GM18526 (cell line): ENCODE data around the gene CHST8.

Experiments
- POLR2A ChIP-seq: IDR thresholded peaks from 3 replicates; pipeline ENCODE4 v1.6.1; 2011; ENCODE audit not compliant: insufficient read length; ENCODE audit errors: extremely low read depth

CHST8 gene

DNA sequence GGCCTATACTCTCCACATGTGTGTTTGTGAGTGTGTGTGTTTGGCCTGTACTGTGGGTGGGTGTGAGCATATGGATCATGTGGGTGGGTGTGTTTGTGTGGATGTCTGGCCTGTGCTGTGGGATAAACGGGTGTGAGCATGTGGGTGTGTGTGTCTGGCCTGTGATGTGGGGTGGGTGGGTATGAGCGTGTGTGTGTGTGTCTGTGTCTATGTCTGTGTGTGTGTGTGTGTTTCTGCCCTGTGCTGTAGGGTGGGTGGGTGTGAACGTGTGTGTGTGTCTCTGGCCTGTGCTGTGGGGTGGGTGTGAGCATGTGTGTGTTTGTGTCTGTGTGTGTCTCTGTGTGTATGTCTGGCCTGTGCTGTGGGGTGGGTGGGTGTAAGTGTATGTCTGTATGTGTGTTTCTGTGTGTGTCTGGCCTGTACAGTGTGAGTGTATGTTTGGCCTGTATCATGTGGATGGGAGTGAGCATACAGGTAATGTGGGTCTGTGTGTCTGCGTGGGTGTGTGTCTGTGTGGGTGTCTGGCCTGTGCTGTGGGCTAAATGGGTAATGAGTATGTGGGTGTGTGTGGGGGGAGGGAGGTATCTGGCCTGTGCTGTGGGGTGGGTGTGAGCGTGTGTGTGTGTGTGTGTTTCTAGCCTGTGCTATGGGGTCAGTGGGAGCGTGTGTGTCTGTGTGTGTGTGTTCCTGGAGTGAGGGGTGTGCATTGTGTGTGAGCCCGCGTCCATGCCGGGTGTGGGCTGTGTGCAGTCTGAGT is 154.2 kb downstream of the CHST8 start:
- TF ChIP-seq POLR2A = no peak

DNA sequence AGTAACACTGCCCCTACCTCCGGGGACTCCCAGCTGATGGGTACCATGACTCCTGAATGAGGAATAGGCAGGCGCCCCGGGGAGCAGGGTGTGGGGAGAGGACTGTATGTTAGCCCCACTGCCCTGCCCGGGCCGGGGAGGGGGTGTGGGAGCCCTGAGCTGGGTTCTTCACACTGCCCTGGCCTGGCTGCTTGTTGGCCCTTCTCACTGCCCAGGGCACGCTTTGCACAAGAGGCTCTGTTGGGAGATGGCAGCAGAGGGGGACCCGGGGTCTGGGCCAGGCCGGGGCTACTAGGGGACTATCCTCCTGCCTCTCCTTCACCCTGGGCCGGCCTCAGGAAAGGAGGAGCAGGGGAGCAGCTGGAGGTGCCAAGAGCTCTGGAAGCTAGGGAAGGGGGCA is 155.6 kb downstream of the CHST8 start:
- TF ChIP-seq POLR2A = no peak

DNA sequence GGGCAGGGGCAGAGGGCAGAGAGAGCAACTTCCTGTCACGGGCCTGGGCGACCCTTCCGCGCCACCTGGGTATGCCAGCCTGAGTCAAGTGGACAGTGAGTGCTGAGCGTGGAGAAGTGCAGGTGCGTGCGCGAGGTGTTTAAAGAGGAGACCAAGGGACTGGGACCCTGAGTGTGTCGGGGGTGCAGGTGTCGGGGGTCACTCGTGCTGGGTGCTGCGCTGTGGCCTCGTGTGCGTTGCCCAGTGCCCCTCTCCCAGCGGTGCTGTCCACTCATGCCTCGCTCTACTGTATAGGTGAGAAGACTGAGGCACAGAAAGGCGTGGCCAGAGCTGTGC is 156.0 kb downstream of the CHST8 start:
- TF ChIP-seq POLR2A = no peak

DNA sequence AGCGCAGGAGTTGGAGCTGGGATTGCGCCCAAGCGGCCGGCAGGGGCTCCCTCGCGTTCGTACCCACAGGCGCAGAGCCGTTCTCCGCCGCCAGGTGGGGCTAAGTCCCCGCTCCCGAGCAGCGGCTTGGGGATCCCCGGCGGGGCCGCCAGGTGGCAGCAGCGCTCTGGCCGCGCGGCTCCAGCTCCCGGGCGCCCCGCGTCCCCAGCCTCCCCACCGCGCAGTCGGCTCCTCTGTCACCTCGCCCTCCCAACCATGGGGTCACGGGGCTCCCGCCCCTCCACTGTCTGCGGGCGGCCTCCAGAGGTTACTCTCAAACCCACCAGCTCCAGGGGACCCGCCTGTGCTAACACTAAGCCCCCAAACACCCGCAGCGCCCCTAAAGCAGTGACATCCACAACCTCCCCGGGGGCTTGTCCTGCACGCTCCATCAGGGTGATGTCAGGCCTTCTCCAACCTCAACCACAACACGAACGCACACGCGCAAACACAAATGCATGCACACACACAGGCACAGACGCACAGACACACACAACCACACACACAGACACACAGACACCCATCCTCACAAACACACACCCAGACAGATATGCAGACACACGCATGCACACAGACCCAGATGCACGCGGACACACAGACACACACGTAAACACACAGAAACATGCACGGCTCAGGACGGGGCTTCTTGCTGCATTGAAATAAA is 156.5 kb downstream of the CHST8 start:
- no peak for TF ChIP-seq POLR2A

DNA sequence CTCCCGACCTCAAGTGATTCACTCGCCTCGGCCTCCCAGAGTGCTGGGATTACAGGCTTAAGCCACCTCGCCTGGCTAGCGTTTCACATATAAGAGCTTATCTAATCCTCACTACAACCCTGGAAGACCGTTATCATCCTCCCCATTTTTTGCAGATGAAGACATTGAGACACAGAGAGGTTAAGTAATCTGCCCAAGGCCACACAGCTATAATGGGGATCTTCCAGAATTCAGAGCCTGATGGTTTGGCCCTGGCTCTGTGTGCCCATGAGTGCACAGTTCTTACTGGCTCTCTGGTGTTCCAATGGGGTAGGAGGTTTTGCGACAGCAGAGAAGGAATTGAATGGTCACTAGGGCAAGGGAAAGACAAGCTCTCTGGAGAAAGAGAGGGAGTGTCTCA is 158.1 kb downstream of the CHST8 start:
- TF ChIP-seq POLR2A = no peak

DNA sequence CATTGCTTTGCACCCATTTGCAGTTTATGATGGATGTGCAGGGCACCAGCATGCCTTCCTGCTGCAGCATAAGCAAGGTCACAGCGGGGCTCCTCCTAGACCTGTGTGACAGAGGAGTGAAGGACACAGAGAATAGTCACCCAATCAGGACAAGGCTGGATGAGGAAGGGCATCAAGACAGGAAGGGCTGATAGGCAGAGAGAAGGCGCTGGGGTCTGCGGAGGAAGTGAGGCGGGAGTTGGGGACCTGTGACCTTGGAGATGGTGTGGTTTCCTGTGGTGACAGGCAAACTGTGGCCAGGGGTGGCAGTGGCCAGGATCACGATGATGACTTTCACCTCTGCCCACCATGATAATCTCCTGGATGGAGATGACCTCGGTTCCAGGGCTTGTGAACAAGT is 158.5 kb downstream of the CHST8 start:
- no peak for TF ChIP-seq POLR2A

DNA sequence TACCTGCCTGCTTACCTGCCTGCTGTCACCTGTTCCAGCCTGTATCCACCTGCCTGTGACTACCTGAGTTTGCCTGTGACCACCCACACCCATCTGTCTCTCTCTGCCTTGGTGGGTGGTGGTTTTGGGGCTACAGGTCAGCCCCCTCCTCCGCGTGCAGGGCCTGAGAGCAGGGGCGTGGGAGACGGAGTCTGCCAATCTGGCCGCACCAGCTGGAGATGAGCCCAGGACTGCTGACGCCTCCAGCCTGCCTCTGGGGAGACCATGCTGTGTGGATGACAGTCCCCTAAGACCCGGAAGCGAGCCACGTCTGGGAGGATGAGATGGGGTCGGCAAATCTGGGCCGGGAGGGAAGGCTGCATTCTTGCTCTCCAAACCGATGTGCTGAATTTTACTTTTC is 159.0 kb downstream of the CHST8 start:
- no peak for TF ChIP-seq POLR2A

DNA sequence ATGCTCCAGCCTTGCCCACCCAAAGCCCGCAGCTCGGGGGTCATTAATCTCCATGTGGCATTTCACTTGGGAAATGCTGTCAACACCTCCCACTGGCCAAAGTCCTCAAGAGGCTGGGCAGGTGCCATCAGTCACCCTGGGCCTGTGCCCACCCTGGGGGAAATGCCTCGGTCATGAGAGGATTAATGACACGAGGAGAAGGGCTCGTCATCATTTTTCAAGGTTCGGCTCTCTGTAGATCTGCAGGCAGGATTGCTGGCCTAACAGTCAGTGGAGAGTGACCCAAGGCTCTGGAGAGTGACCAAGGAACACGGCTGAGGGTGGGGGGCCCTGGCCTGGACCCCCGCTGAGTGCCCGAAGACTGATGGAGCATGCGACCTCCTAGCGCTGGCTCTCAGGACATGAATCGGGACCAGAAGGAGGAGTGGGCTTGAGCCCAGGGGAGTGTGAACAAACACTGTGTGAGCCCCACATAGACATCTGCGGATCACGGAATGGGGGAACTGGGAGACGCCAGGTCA is 159.7 kb downstream of the CHST8 start:
- no peak for TF ChIP-seq POLR2A

DNA sequence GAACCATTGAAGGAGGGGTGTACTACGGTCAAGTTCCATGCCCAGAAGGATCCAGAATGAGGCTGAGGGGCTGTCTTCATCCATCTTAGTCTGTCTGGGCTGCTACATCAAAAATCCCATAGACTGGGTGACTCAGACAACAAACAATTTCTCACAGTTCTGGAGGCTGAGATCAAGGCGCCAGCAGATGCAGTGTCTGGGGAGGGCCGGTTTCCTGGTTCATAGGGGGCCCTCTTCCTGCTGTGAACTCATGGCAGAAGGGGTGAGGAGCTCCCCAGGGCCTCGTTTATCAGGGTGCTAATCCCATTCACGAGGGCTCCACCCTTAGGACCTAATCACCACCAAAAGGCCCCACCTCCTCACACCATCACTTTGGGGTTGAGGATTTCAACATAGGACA is 160.2 kb downstream of the CHST8 start:
- TF ChIP-seq POLR2A = no peak

DNA sequence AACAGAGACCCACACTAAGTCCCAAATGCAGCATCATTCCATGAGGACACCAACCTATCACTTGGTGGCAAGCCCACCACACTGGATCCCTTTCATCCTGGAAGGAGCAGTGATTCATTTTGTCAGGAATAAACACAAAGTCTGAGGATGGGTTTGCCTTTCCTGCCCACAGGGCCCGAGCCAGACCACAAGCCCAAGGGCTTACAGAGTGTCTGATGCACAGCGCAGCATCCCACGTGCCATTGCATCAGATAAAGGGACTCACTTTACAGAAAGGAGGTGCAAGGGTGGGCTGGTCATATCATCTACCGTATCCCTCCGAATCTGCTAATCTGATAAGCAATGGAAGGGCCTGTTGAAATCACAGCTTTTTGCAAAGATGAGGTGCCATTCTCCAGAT is 162.7 kb downstream of the CHST8 start:
- no peak for TF ChIP-seq POLR2A

DNA sequence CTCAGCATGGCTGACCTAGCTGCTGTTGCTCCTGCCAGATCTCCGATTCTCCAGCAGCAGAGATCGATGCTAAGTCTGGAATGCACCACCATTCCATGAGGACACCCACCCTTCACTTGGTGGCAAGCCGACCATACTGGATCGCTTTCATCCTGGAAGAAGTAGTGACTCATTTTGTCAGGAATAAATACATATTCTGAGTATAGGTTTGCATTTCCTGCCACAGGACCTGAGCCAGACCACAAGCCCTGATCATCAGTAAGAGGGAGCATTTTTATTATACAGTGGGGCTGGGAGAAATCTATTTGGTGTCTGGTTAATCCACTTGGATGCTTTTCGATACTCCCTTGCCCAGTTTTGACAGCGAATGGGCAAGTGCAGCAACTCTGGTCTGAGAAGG is 164.0 kb downstream of the CHST8 start:
- no peak for TF ChIP-seq POLR2A

DNA sequence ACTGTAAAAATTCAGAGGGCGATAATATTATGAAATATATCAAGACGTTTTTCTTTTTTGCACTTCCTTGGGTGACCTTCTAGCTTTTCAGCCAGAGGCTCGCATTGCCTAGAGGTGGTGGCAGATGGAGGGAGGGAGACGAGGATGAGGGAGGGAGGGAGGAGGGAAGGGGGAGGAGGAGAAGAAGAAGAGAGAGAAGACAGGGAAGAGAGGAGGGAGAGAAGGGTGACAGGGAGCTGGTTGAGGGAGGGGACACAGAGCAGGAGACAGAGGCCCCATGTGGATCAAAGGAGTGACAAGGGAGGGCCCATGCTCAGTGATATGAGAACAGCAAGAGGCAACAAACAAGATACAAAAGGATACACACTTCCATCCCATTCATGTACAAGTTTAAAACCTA is 166.9 kb downstream of the CHST8 start:
- TF ChIP-seq POLR2A = no peak

DNA sequence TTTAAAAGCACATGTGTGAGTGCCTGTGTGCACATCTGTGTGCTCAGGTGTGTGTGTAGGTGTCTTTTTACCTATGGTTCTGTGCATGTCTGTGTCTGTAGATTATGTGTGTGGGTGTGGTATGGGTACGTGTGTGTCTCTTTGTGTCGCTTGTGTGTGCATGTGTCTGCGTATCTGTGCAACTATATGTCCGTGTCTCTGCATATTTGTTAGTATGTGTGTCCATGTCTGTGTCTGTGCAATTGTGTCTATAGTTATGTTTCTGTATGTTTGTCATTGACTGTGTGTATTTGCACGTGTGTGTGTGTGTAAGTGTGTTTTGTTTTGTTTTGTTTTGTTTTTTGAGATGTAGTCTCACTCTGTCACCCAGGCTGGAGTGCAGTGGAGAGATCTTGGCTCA is 167.6 kb downstream of the CHST8 start:
- TF ChIP-seq POLR2A = no peak

DNA sequence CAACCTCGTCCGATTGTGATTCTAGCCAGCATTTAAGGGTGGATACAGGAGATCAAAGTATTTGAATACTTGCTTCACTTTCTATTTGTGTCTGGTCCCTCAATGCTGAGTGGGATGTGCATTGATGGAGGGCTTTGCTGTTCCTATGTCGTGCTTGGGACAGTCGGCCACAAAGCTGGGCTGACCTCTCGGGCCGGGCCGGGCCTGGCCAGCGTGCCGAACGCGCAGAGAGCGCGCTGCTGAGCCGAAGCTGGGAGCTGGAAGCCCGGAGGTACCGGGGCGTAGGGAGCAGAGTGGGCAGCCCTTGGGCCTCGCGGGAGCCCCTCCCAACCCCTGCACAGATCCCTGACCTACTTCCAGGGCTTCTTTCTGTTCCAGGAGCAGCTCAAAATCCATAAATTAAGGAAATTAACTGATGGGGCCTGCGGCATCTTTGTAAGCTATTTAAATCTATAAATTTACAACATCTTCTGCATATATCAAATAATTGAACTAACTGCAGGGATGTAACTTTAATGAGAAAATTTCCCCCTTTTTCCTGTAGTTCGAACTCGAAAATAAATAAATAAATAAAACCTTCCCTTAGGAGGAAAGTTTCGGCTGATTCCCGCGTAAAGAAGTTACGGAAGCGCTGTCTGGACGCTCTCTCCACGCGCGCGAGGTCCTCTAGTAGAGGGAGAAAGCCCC is 173.1 kb downstream of the CHST8 start:
- no peak for TF ChIP-seq POLR2A

DNA sequence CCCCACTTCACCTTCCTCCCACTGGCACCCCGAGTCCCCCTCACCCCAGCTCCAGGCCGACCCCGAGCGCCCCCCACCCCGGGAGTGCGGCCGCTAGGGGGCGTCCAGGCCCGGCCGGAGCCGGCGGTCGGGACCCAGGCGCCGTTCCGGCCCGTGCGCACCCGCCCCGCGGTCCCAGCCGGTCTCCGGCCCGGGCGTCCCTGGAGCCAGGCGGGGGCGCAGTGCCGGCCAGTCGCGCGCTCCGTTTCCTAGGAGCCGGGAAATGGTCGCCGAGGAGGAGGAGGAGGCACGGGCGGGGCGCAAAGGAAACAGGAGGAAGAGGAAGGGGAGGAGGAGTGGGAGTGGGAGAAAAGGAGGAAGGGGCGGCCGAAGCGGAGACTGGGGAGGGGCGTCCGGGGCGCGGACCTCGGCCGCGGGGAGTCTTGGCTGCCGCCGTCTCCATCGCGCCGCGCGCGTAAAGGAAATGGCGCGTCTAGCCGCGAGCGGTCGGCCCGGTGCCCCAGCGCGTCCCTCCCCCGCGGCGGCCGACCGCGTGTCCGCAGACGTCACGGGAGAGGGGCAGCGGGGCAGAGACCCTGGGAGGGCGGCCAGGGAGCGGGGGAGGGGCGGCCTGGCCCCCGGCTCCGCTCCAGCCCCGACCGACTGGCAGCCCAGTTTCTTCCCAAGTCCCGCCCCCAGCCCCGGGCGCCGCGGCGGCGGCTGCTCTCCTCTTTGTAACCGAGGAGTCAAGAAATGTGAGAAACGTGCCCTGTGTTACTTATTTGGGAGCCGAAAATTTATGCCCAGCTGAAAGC is 173.8 kb downstream of the CHST8 start:
- TF ChIP-seq POLR2A = no peak
